GM12878 (cell line): Measurements from ENCODE around the gene TMPRSS3. TPM values are rescaled to one million over a fixed set of nuclear protein-coding genes. Genes with fewer than 3 reads are reported as not detected.

Source experiments
- ATAC-seq: fragments of 200-7000 bp; cut with Tn5 transposase; 3 replicates; pipeline ENCODE4 v1.9.1; 2020; ENCODE audit warnings: mild to moderate bottlenecking, moderate library complexity
- BruUV-seq: library from RNA; stranded (reverse); fragments of 400-500 nt; replicated peaks from 2 replicates; lab custom pipeline; 2021; lab: Mats Ljungman, UMichigan
- CTCF ChIA-PET: fragments of 300-600 bp; sonication (Branson Sonifier 250); formaldehyde crosslinking; extraction: SDS; loops from one replicate; lab custom pipeline; 2021; ENCODE audit warnings: inconsistent platforms; lab: Yijun Ruan, JAX
- POLR2A ChIA-PET: fragments of 350-600 bp; formaldehyde crosslinking; extraction: SDS; loops from one replicate; lab custom pipeline; 2021; ENCODE audit warnings: inconsistent platforms; lab: Charles Lee
- RAD21 ChIA-PET: fragments of 300-600 bp; sonication (Branson Sonifier 250); formaldehyde crosslinking; loops from one replicate; lab custom pipeline; 2023; ENCODE audit warnings: antibody characterized with exemption; ENCODE audit not compliant: unreplicated experiment; lab: Charles Lee
- SMC1A ChIA-PET: fragments of 300-600 bp; sonication (Branson Sonifier 250); formaldehyde crosslinking; loops from one replicate; lab custom pipeline; 2023; ENCODE audit not compliant: unreplicated experiment, uncharacterized antibody; lab: Charles Lee
- DNase-seq: peaks from one replicate; pipeline ENCODE4 v3.0.0-alpha.2; 2011; ENCODE audit warnings: low read depth, low spot score
- FAIRE-seq: peaks from 3 replicates; lab custom pipeline; 2011; peaks lifted over from hg19 to GRCh38; lab: Jason Lieb, UNC
- H2AFZ ChIP-seq: 2 replicates; pipeline ENCODE4 v1.6.0; 2011; ENCODE audit warnings: low read depth, low read length, control low read depth; ENCODE audit not compliant: control insufficient read depth
- H3K27ac ChIP-seq: 2 replicates; pipeline ENCODE4 v1.5.1; 2011; ENCODE audit warnings: control low read depth; ENCODE audit not compliant: control insufficient read depth, insufficient read depth
- H3K27me3 ChIP-seq, 2 experiments: replicated peaks in 1 of 2; 2 replicates each; pipeline versions ENCODE4 v1.6.0 to v1.6.1; 2011; ENCODE audit warnings: low read length in 1 of 2; ENCODE audit not compliant: control insufficient read depth in 2 of 2, insufficient read depth in 2 of 2
- H3K36me3 ChIP-seq, 2 experiments: 2 replicates each; pipeline ENCODE4 v1.5.1; 2011; ENCODE audit warnings: low read length in 1 of 2; ENCODE audit not compliant: control insufficient read depth in 2 of 2, insufficient read depth in 2 of 2
- H3K4me1 ChIP-seq: 2 replicates; pipeline ENCODE4 v1.6.1; 2011; ENCODE audit warnings: mild to moderate bottlenecking, low read length, moderate library complexity, mixed read lengths; ENCODE audit not compliant: control insufficient read depth, insufficient read depth
- H3K4me2 ChIP-seq: 2 replicates; pipeline ENCODE4 v1.6.0; 2011; ENCODE audit warnings: control low read depth; ENCODE audit not compliant: control insufficient read depth, insufficient read depth
- H3K4me3 ChIP-seq: fragments of 200-600 bp; sonication (generic); 2 replicates; pipeline ENCODE4 v1.5.1; 2016
- H3K79me2 ChIP-seq: 2 replicates; pipeline ENCODE4 v1.6.0; 2011; ENCODE audit warnings: low read length; ENCODE audit not compliant: control insufficient read depth, insufficient read depth
- H3K9ac ChIP-seq: 2 replicates; pipeline ENCODE4 v1.8.0; 2011; ENCODE audit warnings: low read length, control low read depth, mixed read lengths; ENCODE audit not compliant: control insufficient read depth, insufficient read depth
- H3K9me3 ChIP-seq: replicated peaks from 3 replicates; pipeline ENCODE4 v1.5.1; 2011; ENCODE audit warnings: mild to moderate bottlenecking, low read length; ENCODE audit not compliant: control insufficient read depth, insufficient read depth
- H4K20me1 ChIP-seq: 2 replicates; pipeline ENCODE4 v1.6.0; 2011; ENCODE audit not compliant: control insufficient read depth, insufficient read depth
- BACH1 ChIP-seq: fragments of 450-650 bp; IDR thresholded peaks from 2 replicates; pipeline ENCODE4 v1.6.1; 2017; ENCODE audit warnings: mild to moderate bottlenecking, borderline replicate concordance
- BCLAF1 ChIP-seq: fragments of 450-650 bp; IDR thresholded peaks from 2 replicates; pipeline ENCODE4 v1.6.1; 2017; ENCODE audit warnings: antibody characterized with exemption, mild to moderate bottlenecking, moderate library complexity
- CEBPZ ChIP-seq: fragments of 150-350 bp; IDR thresholded peaks from 2 replicates; pipeline ENCODE4 v1.6.1; 2016; ENCODE audit warnings: low read depth, low read length
- DPF2 ChIP-seq: fragments of 450-650 bp; IDR thresholded peaks from 2 replicates; pipeline ENCODE4 v1.6.1; 2017; ENCODE audit warnings: mild to moderate bottlenecking
- ESRRA ChIP-seq: IDR thresholded peaks from 2 replicates; pipeline ENCODE4 v1.6.1; 2012; ENCODE audit warnings: mild to moderate bottlenecking, low read length, improper control_type of control experiment
- NBN ChIP-seq: fragments of 450-650 bp; IDR thresholded peaks from 2 replicates; pipeline ENCODE4 v1.6.1; 2016
- PML ChIP-seq: IDR thresholded peaks from 2 replicates; pipeline ENCODE4 v1.6.1; 2012; ENCODE audit warnings: low read length, inconsistent platforms
- POU2F2 ChIP-seq: IDR thresholded peaks from 3 replicates; pipeline ENCODE4 v1.6.1; 2011; ENCODE audit warnings: low read depth, mild to moderate bottlenecking, low read length, borderline replicate concordance
- RELB ChIP-seq: fragments of 450-650 bp; IDR thresholded peaks from 2 replicates; pipeline ENCODE4 v1.6.1; 2017; ENCODE audit warnings: low read depth, mild to moderate bottlenecking, moderate library complexity
- SMAD5 ChIP-seq: IDR thresholded peaks from 2 replicates; pipeline ENCODE4 v1.6.1; 2016; ENCODE audit warnings: antibody characterized with exemption, low read depth
- STAT1 ChIP-seq: fragments of 450-650 bp; conservative IDR thresholded peaks from 2 replicates; pipeline ENCODE4 v1.6.1; 2014; ENCODE audit warnings: antibody characterized with exemption, mild to moderate bottlenecking
- ZBTB11 ChIP-seq: fragments of 450-650 bp; formaldehyde crosslinking; IDR thresholded peaks from 2 replicates; pipeline ENCODE4 v1.5.0; 2022; ENCODE audit warnings: mild to moderate bottlenecking, missing genetic modification characterization
- ZSCAN29 ChIP-seq: fragments of 450-650 bp; IDR thresholded peaks from 2 replicates; pipeline ENCODE4 v1.6.1; 2017; ENCODE audit warnings: mild to moderate bottlenecking, moderate library complexity
- WGBS: methylation state at CpG from one replicate; pipeline ENCODE4 v1.1.6; 2016; ENCODE audit warnings: low lambda C conversion rate; ENCODE audit not compliant: insufficient replicate concordance, insufficient coverage; ENCODE audit errors: missing lambda C conversion rate; 5-methylcytosine and 5-hydroxymethylcytosine counted together
- in situ Hi-C: fragments of 300-500 bp; cut with MboI; formaldehyde crosslinking; loops from 9 replicates; pipeline ENCODE4 v1.14.3; 2018; ENCODE audit warnings: mixed read lengths
- intact Hi-C: fragments of 100-400 bp; cut with micrococcal nuclease; formaldehyde crosslinking; loops from one replicate; pipeline ENCODE4 v1.14.2; 2022; ENCODE audit not compliant: unreplicated experiment
- polyA plus RNA-seq, 11 experiments: library from polyadenylated mRNA; depleted of rRNA in 4 of 11; unstranded in 6 of 11; stranded (reverse) in 5 of 11; fragments of >200 nt; fragmentation: Nextera tagmentation in 4 of 11; fragmentation: Illumina TruSeq in 1 of 11; extraction: Ambion mirVana in 4 of 11; extraction: Trizol in 1 of 11; gene quantifications; 1 replicate in 1 of 11; 2 replicates in 10 of 11; pipeline versions ENCODE4 v1.2.1 to v1.2.3, GENCODE V29; 2011 to 2016; ENCODE audit warnings: inconsistent platforms in 2 of 11, missing spikeins in 2 of 11, low read depth in 1 of 11
- total RNA-seq, 4 experiments: library from RNA; depleted of rRNA in 3 of 4; stranded (reverse); fragments of >200 nt in 3 of 4; fragmentation: Illumina TruSeq in 1 of 4; extraction: Trizol in 1 of 4; gene quantifications; 2 replicates each; pipeline versions ENCODE4 v1.2.1 to v1.2.3, GENCODE V29; 2013 to 2021

TMPRSS3 gene
- total and polyA plus RNA-seq, 10 of the 15 experiments (the other 5 are each of a cell fraction or from before 2014, with no cell fraction given): 0.51 to 1.5 (median 0.82) TPM; not detected in 1

GRCh38 chr21:42443181-42443785 is 47.4 kb upstream of the TMPRSS3 start:
- ChIA-PET POLR2A (interaction anchor here (1.1 kb wide), 1 partner anchor 18 kb away, joined by 3 read pairs; no protein-coding TSS in a partner anchor), CTCF (interaction anchor here (0.8 to 1.8 kb wide), 3 partner anchors 22 to 106 kb away, joined by 3 to 6 read pairs (median 3); no protein-coding TSS in a partner anchor), SMC1A (interaction anchor here (0.9 to 2.3 kb wide), 3 partner anchors 23 to 106 kb away, joined by 3 to 14 read pairs (median 3); no protein-coding TSS in a partner anchor), RAD21 (interaction anchor here (0.9 to 5.9 kb wide), 4 partner anchors 20 to 68 kb away, joined by 3 to 81 read pairs (median 3); no protein-coding TSS in a partner anchor)
- H3K27ac ChIP-seq: no peak overlapping the region
- BruUV-seq: no TSS peak
- no peak overlapping the region for H2AFZ ChIP-seq
- no peaks in the 10 kb centered on the region for H3K79me2 ChIP-seq
- no peaks in the 10 kb centered on the region for H3K36me3 ChIP-seq
- H4K20me1 ChIP-seq: no peaks in the 10 kb centered on the region
- intact Hi-C loops (loop anchor here (5.0 kb wide), 1 partner anchor 66 kb away; no protein-coding TSS in a partner anchor), in situ Hi-C loops (no loop called here)
- no peaks in the 10 kb centered on the region; the same call in 2 of the 3 replicates for H3K9me3 ChIP-seq
- FAIRE-seq (no peak), ATAC-seq (no peak), DNase-seq (no peak)
- peaks cover 24% of the 10 kb centered on the region for H3K4me1 ChIP-seq
- no peak overlapping the region for H3K4me3 ChIP-seq
- no peaks in the 10 kb centered on the region for H3K27me3 ChIP-seq
- 81% methylated on average over 13 of the region's 15 CpGs for WGBS
- no peak overlapping the region for H3K9ac ChIP-seq
- H3K4me2 ChIP-seq: no peak overlapping the region
- TF ChIP-seq STAT1: no peak
- TF ChIP-seq PML: no peak
- TF ChIP-seq POU2F2: no peak
- no peak for TF ChIP-seq SMAD5
- TF ChIP-seq ZBTB11: no peak
- no peak for TF ChIP-seq RELB
- TF ChIP-seq DPF2: no peak
- no peak for TF ChIP-seq ESRRA
- no peak for TF ChIP-seq BCLAF1
- TF ChIP-seq NBN: no peak
- no peak for TF ChIP-seq CEBPZ
- TF ChIP-seq BACH1: no peak
- no peak for TF ChIP-seq ZSCAN29
